GM12878 (cell line): ENCODE data around the gene SLC23A2. TPM values are rescaled to one million over a fixed set of nuclear protein-coding genes. Genes with fewer than 3 reads are reported as not detected.

Experiments used
- ATAC-seq: fragments of 200-7000 bp; cut with Tn5 transposase; 3 replicates; pipeline ENCODE4 v1.9.1; 2020; ENCODE audit warnings: mild to moderate bottlenecking, moderate library complexity
- BruUV-seq: library from RNA; stranded (reverse); fragments of 400-500 nt; replicated peaks from 2 replicates; lab custom pipeline; 2021; lab: Mats Ljungman, UMichigan
- CTCF ChIA-PET: fragments of 300-600 bp; sonication (Branson Sonifier 250); formaldehyde crosslinking; extraction: SDS; loops from one replicate; lab custom pipeline; 2021; ENCODE audit warnings: inconsistent platforms; lab: Yijun Ruan, JAX
- POLR2A ChIA-PET: fragments of 350-600 bp; formaldehyde crosslinking; extraction: SDS; loops from one replicate; lab custom pipeline; 2021; ENCODE audit warnings: inconsistent platforms; lab: Charles Lee
- RAD21 ChIA-PET: fragments of 300-600 bp; sonication (Branson Sonifier 250); formaldehyde crosslinking; loops from one replicate; lab custom pipeline; 2023; ENCODE audit warnings: antibody characterized with exemption; ENCODE audit not compliant: unreplicated experiment; lab: Charles Lee
- SMC1A ChIA-PET: fragments of 300-600 bp; sonication (Branson Sonifier 250); formaldehyde crosslinking; loops from one replicate; lab custom pipeline; 2023; ENCODE audit not compliant: unreplicated experiment, uncharacterized antibody; lab: Charles Lee
- DNase-seq: peaks from one replicate; pipeline ENCODE4 v3.0.0-alpha.2; 2011; ENCODE audit warnings: low read depth, low spot score
- FAIRE-seq: peaks from 3 replicates; lab custom pipeline; 2011; peaks lifted over from hg19 to GRCh38; lab: Jason Lieb, UNC
- H2AFZ ChIP-seq: 2 replicates; pipeline ENCODE4 v1.6.0; 2011; ENCODE audit warnings: low read depth, low read length, control low read depth; ENCODE audit not compliant: control insufficient read depth
- H3K27ac ChIP-seq: 2 replicates; pipeline ENCODE4 v1.5.1; 2011; ENCODE audit warnings: control low read depth; ENCODE audit not compliant: control insufficient read depth, insufficient read depth
- H3K27me3 ChIP-seq, 2 experiments: replicated peaks in 1 of 2; 2 replicates each; pipeline versions ENCODE4 v1.6.0 to v1.6.1; 2011; ENCODE audit warnings: low read length in 1 of 2; ENCODE audit not compliant: control insufficient read depth in 2 of 2, insufficient read depth in 2 of 2
- H3K36me3 ChIP-seq, 2 experiments: 2 replicates each; pipeline ENCODE4 v1.5.1; 2011; ENCODE audit warnings: low read length in 1 of 2; ENCODE audit not compliant: control insufficient read depth in 2 of 2, insufficient read depth in 2 of 2
- H3K4me1 ChIP-seq: 2 replicates; pipeline ENCODE4 v1.6.1; 2011; ENCODE audit warnings: mild to moderate bottlenecking, low read length, moderate library complexity, mixed read lengths; ENCODE audit not compliant: control insufficient read depth, insufficient read depth
- H3K4me2 ChIP-seq: 2 replicates; pipeline ENCODE4 v1.6.0; 2011; ENCODE audit warnings: control low read depth; ENCODE audit not compliant: control insufficient read depth, insufficient read depth
- H3K4me3 ChIP-seq: fragments of 200-600 bp; sonication (generic); 2 replicates; pipeline ENCODE4 v1.5.1; 2016
- H3K79me2 ChIP-seq: 2 replicates; pipeline ENCODE4 v1.6.0; 2011; ENCODE audit warnings: low read length; ENCODE audit not compliant: control insufficient read depth, insufficient read depth
- H3K9ac ChIP-seq: 2 replicates; pipeline ENCODE4 v1.8.0; 2011; ENCODE audit warnings: low read length, control low read depth, mixed read lengths; ENCODE audit not compliant: control insufficient read depth, insufficient read depth
- H3K9me3 ChIP-seq: replicated peaks from 3 replicates; pipeline ENCODE4 v1.5.1; 2011; ENCODE audit warnings: mild to moderate bottlenecking, low read length; ENCODE audit not compliant: control insufficient read depth, insufficient read depth
- H4K20me1 ChIP-seq: 2 replicates; pipeline ENCODE4 v1.6.0; 2011; ENCODE audit not compliant: control insufficient read depth, insufficient read depth
- BACH1 ChIP-seq: fragments of 450-650 bp; IDR thresholded peaks from 2 replicates; pipeline ENCODE4 v1.6.1; 2017; ENCODE audit warnings: mild to moderate bottlenecking, borderline replicate concordance
- BMI1 ChIP-seq: fragments of 450-650 bp; IDR thresholded peaks from 2 replicates; pipeline ENCODE4 v1.6.1; 2016; ENCODE audit warnings: mild to moderate bottlenecking, moderate library complexity, borderline replicate concordance
- CBX5 ChIP-seq: sonication (generic); IDR thresholded peaks from 2 replicates; pipeline ENCODE4 v1.6.1; 2016; ENCODE audit warnings: low read depth, moderate library complexity, mild to moderate bottlenecking, inconsistent platforms
- EP300 ChIP-seq, 2 experiments: fragments of 150-350 bp in 1 of 2; IDR thresholded peaks; 2 replicates each; pipeline ENCODE4 v1.6.1; 2011 to 2012; ENCODE audit warnings: low read depth in 2 of 2, low read length in 2 of 2, borderline replicate concordance in 1 of 2, improper control_type of control experiment in 1 of 2, inconsistent platforms in 1 of 2; ENCODE audit not compliant: control insufficient read depth in 1 of 2
- FOXM1 ChIP-seq: IDR thresholded peaks from 2 replicates; pipeline ENCODE4 v1.6.1; 2012; ENCODE audit warnings: low read depth, mild to moderate bottlenecking, inconsistent platforms, low read length, moderate library complexity
- HDGF ChIP-seq: fragments of 450-650 bp; IDR thresholded peaks from 2 replicates; pipeline ENCODE4 v1.6.1; 2016; ENCODE audit warnings: antibody characterized with exemption
- PAX8 ChIP-seq: fragments of 450-650 bp; IDR thresholded peaks from 2 replicates; pipeline ENCODE4 v1.6.1; 2017; ENCODE audit warnings: mild to moderate bottlenecking, moderate library complexity
- RBBP5 ChIP-seq: fragments of 200-600 bp; sonication (generic); conservative IDR thresholded peaks from 2 replicates; pipeline ENCODE4 v1.6.1; 2016
- STAT3 ChIP-seq: IDR thresholded peaks from 2 replicates; pipeline ENCODE4 v1.6.1; 2011; ENCODE audit warnings: low read depth, low read length, improper control_type of control experiment
- TAF1 ChIP-seq: IDR thresholded peaks from 2 replicates; pipeline ENCODE4 v1.6.1; 2011; ENCODE audit warnings: mild to moderate bottlenecking, low read depth, low read length, borderline replicate concordance
- TBL1XR1 ChIP-seq: IDR thresholded peaks from 2 replicates; pipeline ENCODE4 v1.6.1; 2012; ENCODE audit warnings: low read depth, low read length, improper control_type of control experiment
- YBX1 ChIP-seq: fragments of 450-650 bp; IDR thresholded peaks from 2 replicates; pipeline ENCODE4 v1.6.1; 2016; ENCODE audit warnings: antibody characterized with exemption
- ZBED1 ChIP-seq: IDR thresholded peaks from 2 replicates; pipeline ENCODE4 v1.6.1; 2016; ENCODE audit warnings: borderline replicate concordance
- ZNF24 ChIP-seq: fragments of 450-650 bp; IDR thresholded peaks from 2 replicates; pipeline ENCODE4 v1.6.1; 2017; ENCODE audit warnings: antibody characterized with exemption, mild to moderate bottlenecking
- ZNF274 ChIP-seq: IDR thresholded peaks from one replicate; pipeline ENCODE4 v1.8.0; 2011; ENCODE audit not compliant: insufficient read length, insufficient read depth
- WGBS: methylation state at CpG from one replicate; pipeline ENCODE4 v1.1.6; 2016; ENCODE audit warnings: low lambda C conversion rate; ENCODE audit not compliant: insufficient replicate concordance, insufficient coverage; ENCODE audit errors: missing lambda C conversion rate; 5-methylcytosine and 5-hydroxymethylcytosine counted together
- in situ Hi-C: fragments of 300-500 bp; cut with MboI; formaldehyde crosslinking; loops from 9 replicates; pipeline ENCODE4 v1.14.3; 2018; ENCODE audit warnings: mixed read lengths
- intact Hi-C: fragments of 100-400 bp; cut with micrococcal nuclease; formaldehyde crosslinking; loops from one replicate; pipeline ENCODE4 v1.14.2; 2022; ENCODE audit not compliant: unreplicated experiment
- polyA plus RNA-seq, 11 experiments: library from polyadenylated mRNA; depleted of rRNA in 4 of 11; unstranded in 6 of 11; stranded (reverse) in 5 of 11; fragments of >200 nt; fragmentation: Nextera tagmentation in 4 of 11; fragmentation: Illumina TruSeq in 1 of 11; extraction: Ambion mirVana in 4 of 11; extraction: Trizol in 1 of 11; gene quantifications; 1 replicate in 1 of 11; 2 replicates in 10 of 11; pipeline versions ENCODE4 v1.2.1 to v1.2.3, GENCODE V29; 2011 to 2016; ENCODE audit warnings: inconsistent platforms in 2 of 11, missing spikeins in 2 of 11, low read depth in 1 of 11
- total RNA-seq, 4 experiments: library from RNA; depleted of rRNA in 3 of 4; stranded (reverse); fragments of >200 nt in 3 of 4; fragmentation: Illumina TruSeq in 1 of 4; extraction: Trizol in 1 of 4; gene quantifications; 2 replicates each; pipeline versions ENCODE4 v1.2.1 to v1.2.3, GENCODE V29; 2013 to 2021

The SLC23A2 gene
- total and polyA plus RNA-seq, 10 of the 15 experiments (the other 5 are each of a cell fraction or from before 2014, with no cell fraction given), result 4.4 to 56.1 (median 35.5) TPM

- Histone ChIP-seq H3K9ac (no peak overlapping the region), H4K20me1 (no peaks in the 10 kb centered on the region), H2AFZ (no peak overlapping the region), H3K27ac (no peak overlapping the region), H3K9me3 (no peaks in the 10 kb centered on the region), H3K79me2 (no peaks in the 10 kb centered on the region), H3K36me3 (no peaks in the 10 kb centered on the region), H3K27me3 (0 out of 4 replicates have a peak, but pooled peaks cover 0 to 3% of the 10 kb centered on the region in 2 experiments), H3K4me1 (no peaks in the 10 kb centered on the region), H3K4me2 (no peak overlapping the region), H3K4me3 (no peak overlapping the region)
- BruUV-seq, result no TSS peak
- CTCF ChIA-PET, result interaction anchor here (1.0 kb wide), 1 partner anchor 92 kb away, joined by 3 read pairs; no protein-coding TSS in a partner anchor
- DNase-seq, result no peak
- FAIRE-seq, result no peak
- no peak for TF ChIP-seq RBBP5
- no peak for TF ChIP-seq EP300 (IDR thresholded peaks at IDR 0.05; ENCODE audit: borderline replicate concordance in 1 of 2, control insufficient read depth in 1 of 2, low read depth in 2 of 2, low read length in 2 of 2)
- TF ChIP-seq CBX5, result no peak
- TF ChIP-seq PAX8, result no peak
- TF ChIP-seq TBL1XR1, result no peak
- RAD21 ChIA-PET, result interaction anchor here (0.9 to 1.2 kb wide), 2 partner anchors 31 to 92 kb away, joined by 3 read pairs; no protein-coding TSS in a partner anchor
- ATAC-seq, result no peak
- in situ Hi-C loops (no loop called here), intact Hi-C loops (no loop called here)
- SMC1A ChIA-PET, result interaction anchor here (0.5 to 1.0 kb wide), 3 partner anchors 30 to 75 kb away, joined by 3 to 4 read pairs (median 3); no protein-coding TSS in a partner anchor
- POLR2A ChIA-PET, result no interaction called here
- WGBS, result 16% methylated on average over 5 of the region's 5 CpGs
Observed at GRCh38 chr20:5008759-5009158, 7.4 kb upstream of the SLC23A2 start.

- ChIA-PET POLR2A (interaction anchor here (0.5 to 1.0 kb wide), 4 partner anchors 16 to 56 kb away, joined by 3 to 5 read pairs (median 4); no protein-coding TSS in a partner anchor), SMC1A (interaction anchor here (0.5 to 1.5 kb wide), 5 partner anchors 13 to 96 kb away, joined by 3 to 5 read pairs (median 3); no protein-coding TSS in a partner anchor), CTCF (interaction anchor here (0.9 to 1.8 kb wide), 4 partner anchors 9 to 95 kb away, joined by 3 to 6 read pairs (median 4); no protein-coding TSS in a partner anchor), RAD21 (interaction anchor here (1.1 to 1.2 kb wide), 2 partner anchors 68 to 86 kb away, joined by 3 read pairs; no protein-coding TSS in a partner anchor)
- ATAC-seq (no peak), DNase-seq (no peak), FAIRE-seq (no peak)
- TF ChIP-seq ZNF24 (no peak), STAT3 (no peak), ZBED1 (no peak), TAF1 (no peak), ZNF274 (no peak), BACH1 (no peak), BMI1 (no peak), HDGF (no peak), YBX1 (no peak), FOXM1 (no peak)
- intact Hi-C loops, result no loop called here
- Histone ChIP-seq H3K4me1 (peaks cover 6% of the 10 kb centered on the region; the same call in 1 of the 2 replicates), H3K27me3 (peaks cover 0 to 3% of the 10 kb centered on the region in 2 experiments; a peak in 1 of 4 replicates), H4K20me1 (no peaks in the 10 kb centered on the region), H2AFZ (no peak overlapping the region), H3K4me3 (no peak overlapping the region), H3K36me3 (no peaks in the 10 kb centered on the region), H3K9me3 (no peaks in the 10 kb centered on the region), H3K4me2 (no peak overlapping the region), H3K9ac (no peak overlapping the region), H3K79me2 (peaks cover 4% of the 10 kb centered on the region; the same call in 1 of the 2 replicates), H3K27ac (no peak overlapping the region)
- no TSS peak for BruUV-seq
- 35% methylated on average over 4 of the region's 4 CpGs for WGBS
- in situ Hi-C loops, result no loop called here
Observed at GRCh38 chr20:5005326-5005725, 4.0 kb upstream of the SLC23A2 start.
